Mesenchymal stem cell (in vitro differentiated cells and primary cell): ENCODE results near the gene CDK15. TPM values are rescaled to one million over a fixed set of nuclear protein-coding genes. Genes with fewer than 3 reads are reported as not detected.
A peak's percentile ranks its signal among the peaks of the same experiment; 100 is the strongest.

Source experiments
- DNase-seq: peaks from one replicate; pipeline ENCODE4 v3.0.0-alpha.2; 2013
- H2AFZ ChIP-seq: one replicate; pipeline ENCODE4 v1.6.1; 2013; ENCODE audit warnings: low read depth, mild to moderate bottlenecking, control low read depth, inconsistent platforms, low read length, moderate library complexity
- H2AK5ac ChIP-seq: 2 replicates; pipeline ENCODE4 v1.6.1; 2013; ENCODE audit warnings: low read length, moderate library complexity, mild to moderate bottlenecking, inconsistent platforms; ENCODE audit not compliant: severe bottlenecking
- H2BK120ac ChIP-seq: one replicate; pipeline ENCODE4 v1.6.1; 2013; ENCODE audit warnings: low read depth, mild to moderate bottlenecking, inconsistent platforms, low read length, moderate library complexity
- H2BK12ac ChIP-seq, 2 experiments: one replicate each; pipeline ENCODE4 v1.6.1; 2013; ENCODE audit warnings: inconsistent platforms in 2 of 2, low read length in 2 of 2, mild to moderate bottlenecking in 2 of 2, moderate library complexity in 2 of 2, control low read depth in 1 of 2
- H2BK15ac ChIP-seq: one replicate; pipeline ENCODE4 v1.6.1; 2013; ENCODE audit warnings: mild to moderate bottlenecking, low read depth, inconsistent platforms; ENCODE audit not compliant: poor library complexity, severe bottlenecking
- H2BK5ac ChIP-seq: 2 replicates; pipeline ENCODE4 v1.6.1; 2013; ENCODE audit warnings: low read depth, mild to moderate bottlenecking, low read length, control low read depth, inconsistent platforms; ENCODE audit not compliant: poor library complexity, severe bottlenecking
- H3K14ac ChIP-seq, 2 experiments: one replicate each; pipeline ENCODE4 v1.6.1; 2013; ENCODE audit warnings: inconsistent platforms in 2 of 2, low read length in 2 of 2, control low read depth in 1 of 2, mild to moderate bottlenecking in 1 of 2, moderate library complexity in 1 of 2
- H3K18ac ChIP-seq, 2 experiments: one replicate each; pipeline ENCODE4 v1.6.1; 2013; ENCODE audit warnings: inconsistent platforms in 2 of 2, low read length in 2 of 2, control low read depth in 1 of 2, low read depth in 1 of 2, mild to moderate bottlenecking in 1 of 2
- H3K23ac ChIP-seq, 2 experiments: one replicate each; pipeline ENCODE4 v1.6.1; 2013; ENCODE audit warnings: inconsistent platforms in 2 of 2, low read length in 2 of 2, mild to moderate bottlenecking in 2 of 2, moderate library complexity in 2 of 2, control low read depth in 1 of 2
- H3K27ac ChIP-seq: 2 replicates; pipeline ENCODE4 v1.5.1; 2013; ENCODE audit warnings: mild to moderate bottlenecking, moderate library complexity, low read length, control low read depth, inconsistent platforms; ENCODE audit not compliant: poor library complexity, severe bottlenecking
- H3K27me3 ChIP-seq, 2 experiments: 2 replicates each; pipeline versions ENCODE4 v1.6.1 to v1.7.0; 2013; ENCODE audit warnings: low read length in 2 of 2, mild to moderate bottlenecking in 2 of 2, moderate library complexity in 2 of 2, control low read depth in 1 of 2, inconsistent platforms in 1 of 2; ENCODE audit not compliant: control insufficient read depth in 1 of 2, insufficient read depth in 1 of 2
- H3K36me3 ChIP-seq, 2 experiments: 2 replicates each; pipeline versions ENCODE4 v1.6.1 to v1.7.0; 2013; ENCODE audit warnings: low read length in 2 of 2, control low read depth in 1 of 2, inconsistent platforms in 1 of 2, low read depth in 1 of 2, mild to moderate bottlenecking in 1 of 2; ENCODE audit not compliant: insufficient read depth in 2 of 2, control insufficient read depth in 1 of 2
- H3K4ac ChIP-seq, 2 experiments: one replicate each; pipeline ENCODE4 v1.6.1; 2013; ENCODE audit warnings: inconsistent platforms in 2 of 2, low read length in 2 of 2, mild to moderate bottlenecking in 2 of 2, moderate library complexity in 2 of 2, control low read depth in 1 of 2, low read depth in 1 of 2
- H3K4me1 ChIP-seq: 2 replicates; pipeline ENCODE4 v1.6.1; 2013; ENCODE audit warnings: low read depth, low read length, control low read depth; ENCODE audit not compliant: control insufficient read depth, insufficient read depth
- H3K4me2 ChIP-seq: 2 replicates; pipeline ENCODE4 v1.6.1; 2013; ENCODE audit warnings: low read length, mild to moderate bottlenecking, inconsistent platforms; ENCODE audit not compliant: poor library complexity, severe bottlenecking
- H3K4me3 ChIP-seq, 2 experiments: 2 replicates each; pipeline versions ENCODE4 v1.5.1 to v1.7.0; 2013; ENCODE audit warnings: low read length in 2 of 2, mild to moderate bottlenecking in 2 of 2, control low read depth in 1 of 2, low read depth in 1 of 2; ENCODE audit not compliant: insufficient read depth in 1 of 2
- H3K79me1 ChIP-seq: replicated peaks from 2 replicates; pipeline ENCODE4 v1.6.1; 2013; ENCODE audit warnings: mild to moderate bottlenecking, control low read depth, low read length, inconsistent platforms; ENCODE audit not compliant: poor library complexity, severe bottlenecking
- H3K9ac ChIP-seq: 2 replicates; pipeline ENCODE4 v1.7.0; 2013; ENCODE audit warnings: mild to moderate bottlenecking, low read length, moderate library complexity
- H3K9me3 ChIP-seq: 2 replicates; pipeline ENCODE4 v1.7.0; 2013; ENCODE audit warnings: mild to moderate bottlenecking, low read length; ENCODE audit not compliant: control insufficient read depth
- H4K8ac ChIP-seq: one replicate; pipeline ENCODE4 v1.6.1; 2013; ENCODE audit warnings: inconsistent platforms, mild to moderate bottlenecking, low read length, moderate library complexity
- H4K91ac ChIP-seq: one replicate; pipeline ENCODE4 v1.6.1; 2013; ENCODE audit warnings: mild to moderate bottlenecking, low read length, inconsistent platforms
- WGBS: methylation state at CpG from one replicate; pipeline ENCODE4 v1.1.7; 2013; ENCODE audit warnings: mixed read lengths; 5-methylcytosine and 5-hydroxymethylcytosine counted together
- polyA plus RNA-seq, 2 experiments: library from polyadenylated mRNA; stranded (reverse); fragments of 200-250 nt; gene quantifications; one replicate each; pipeline ENCODE4 v1.2.3, GENCODE V29; 2013

The CDK15 gene
- polyA plus RNA-seq (2013, experiment 1 of 2) = 6.9 TPM
- polyA plus RNA-seq (2013, experiment 2 of 2) = 6.9 TPM

DNA sequence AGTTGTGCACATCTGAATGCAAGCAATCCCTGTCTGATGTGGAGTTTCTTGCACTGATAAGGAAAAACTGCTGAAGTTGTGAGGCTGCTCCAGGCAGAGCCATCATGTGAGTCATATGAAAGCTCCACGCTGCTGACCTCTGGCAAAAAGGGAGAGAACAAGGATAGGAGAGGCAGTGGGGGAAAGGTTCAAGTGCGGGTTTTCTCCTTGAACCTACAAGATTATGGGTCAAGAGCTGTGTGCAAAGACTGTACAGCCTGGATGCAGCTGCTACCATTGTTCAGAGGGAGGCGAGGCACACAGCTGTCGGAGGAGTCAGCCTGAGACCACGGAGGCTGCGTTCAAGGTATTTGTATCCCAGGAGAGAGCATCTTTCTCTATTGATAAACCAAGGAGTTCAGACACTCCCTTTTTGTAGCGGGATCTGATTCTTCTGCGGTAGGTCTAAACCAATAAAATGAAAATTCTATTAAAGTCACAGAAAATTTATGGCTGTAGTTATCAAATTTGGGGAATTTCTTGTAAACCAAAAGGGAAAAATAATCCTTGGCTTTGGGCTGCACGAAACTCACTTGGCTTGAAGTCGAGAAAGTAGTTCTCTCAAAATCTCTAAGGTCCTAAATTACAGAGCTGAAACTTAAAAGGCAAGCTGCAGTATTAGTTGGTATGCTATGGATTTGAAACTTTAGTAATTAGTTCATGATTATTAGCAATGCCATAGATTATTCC is at the start of gene CDK15:
CDK15 (plus strand) TSS at position 96 of the 729 bp plus-strand sequence; CDS start at position 224, 128 bp downstream.
- H4K91ac ChIP-seq = no peak within 1 kb of the TSS
- H3K4ac ChIP-seq = no peak within 1 kb of the TSS
- H4K8ac ChIP-seq = no peak within 1 kb of the TSS
- peak; percentile 80 for DNase-seq
- H2BK5ac ChIP-seq = no peak within 1 kb of the TSS
- H3K9ac ChIP-seq = peak within 1 kb of the TSS; percentile 80
- H3K14ac ChIP-seq = peak within 1 kb of the TSS in 1 of 2 experiments; percentile 2
- peaks cover 6% of the 10 kb centered on the region for H3K4me1 ChIP-seq
- peak within 1 kb of the TSS; percentile 6 for H2AFZ ChIP-seq
- H2BK120ac ChIP-seq = no peak within 1 kb of the TSS
- no peak within 1 kb of the TSS for H3K23ac ChIP-seq
- H3K18ac ChIP-seq = peak within 1 kb of the TSS; percentile 1 to 71
- no peaks in the 10 kb centered on the region for H3K27me3 ChIP-seq
- peak within 1 kb of the TSS in 1 of 2 experiments; percentile 68 for H3K4me3 ChIP-seq
- peak within 1 kb of the TSS; percentile 1 for H3K4me2 ChIP-seq
- H3K9me3 ChIP-seq = no peaks in the 10 kb centered on the region
- 24% methylated on average over 8 of the region's 10 CpGs for WGBS
- no peaks in the 10 kb centered on the region for H3K79me1 ChIP-seq
- no peak within 1 kb of the TSS for H2AK5ac ChIP-seq
- peak within 1 kb of the TSS; percentile 98 for H3K27ac ChIP-seq
- peak within 1 kb of the TSS; percentile 21 for H2BK15ac ChIP-seq
- peak within 1 kb of the TSS in 1 of 2 experiments; percentile 37 for H2BK12ac ChIP-seq
- H3K36me3 ChIP-seq = no peaks in the 10 kb centered on the region

DNA sequence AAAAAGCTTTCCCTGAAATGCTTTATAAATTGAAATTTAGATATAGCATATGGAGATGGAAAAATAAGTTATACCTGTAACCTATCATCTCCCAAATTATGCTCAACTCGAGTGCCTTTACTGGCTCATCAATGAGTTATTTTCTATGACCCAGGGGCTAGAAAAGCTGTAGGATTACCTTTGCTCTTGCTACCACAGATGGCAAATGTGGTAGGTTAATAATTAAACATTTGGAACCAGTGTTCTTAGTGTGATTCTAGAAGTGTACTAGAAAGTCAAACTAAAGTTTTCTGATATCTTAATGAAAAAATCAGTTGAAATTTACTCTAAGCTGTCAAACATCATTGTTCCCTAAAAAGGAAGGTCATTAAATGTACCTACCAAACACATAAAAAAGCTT is 48.1 kb upstream of the CDK15 start:
- Histone ChIP-seq H2BK12ac (no peak overlapping the region), H3K18ac (no peak overlapping the region)
- no peak for DNase-seq

DNA sequence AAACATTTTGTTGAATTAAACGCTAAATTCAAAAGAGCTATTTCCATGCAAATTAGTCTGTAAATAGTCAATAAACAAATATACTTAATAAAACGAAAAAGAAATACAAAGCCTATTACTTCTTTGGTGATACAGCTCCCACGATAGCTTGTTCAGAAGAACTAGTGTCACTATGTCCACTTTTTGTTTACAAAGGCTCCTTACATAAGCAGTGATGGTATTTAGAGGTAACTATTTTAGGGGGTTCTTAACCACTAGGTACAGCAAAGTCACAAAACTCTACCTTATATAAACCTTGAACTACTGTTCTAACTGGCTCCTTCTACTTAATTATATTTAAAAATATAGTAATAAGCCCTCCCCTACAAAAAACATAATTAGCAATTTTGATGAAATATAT is 47.5 kb upstream of the CDK15 start:
- peaks cover 22 to 81% of the 10 kb centered on the region in 2 experiments for H3K36me3 ChIP-seq
- no peak overlapping the region for H3K4me2 ChIP-seq
- peaks cover 21% of the 10 kb centered on the region for H3K79me1 ChIP-seq
- no peak overlapping the region for H3K27ac ChIP-seq
- no peak overlapping the region for H4K91ac ChIP-seq
- no peak overlapping the region for H4K8ac ChIP-seq
- H3K9me3 ChIP-seq = no peaks in the 10 kb centered on the region
- H3K4ac ChIP-seq = no peak overlapping the region
- no peak overlapping the region for H2AK5ac ChIP-seq
- no peak overlapping the region for H2BK15ac ChIP-seq
- peaks cover 2% of the 10 kb centered on the region for H3K4me1 ChIP-seq
- H2BK120ac ChIP-seq = no peak overlapping the region
- H2BK12ac ChIP-seq = no peak overlapping the region
- 100% methylated on average over 1 of the region's 3 CpGs for WGBS
- no peak overlapping the region for H3K9ac ChIP-seq
- no peak overlapping the region for H3K4me3 ChIP-seq
- H2AFZ ChIP-seq = no peak overlapping the region
- no peak overlapping the region for H3K23ac ChIP-seq
- no peak overlapping the region for H3K18ac ChIP-seq
- no peak for DNase-seq
- H3K27me3 ChIP-seq = no peaks in the 10 kb centered on the region
- no peak overlapping the region for H3K14ac ChIP-seq
- H2BK5ac ChIP-seq = no peak overlapping the region

More for the DNA sequence above, 48.1 kb upstream of the CDK15 start:
- no CpG with 5 or more reads among the region's 1 CpG for WGBS
- no peak overlapping the region for H2BK15ac ChIP-seq
- no peak overlapping the region for H3K9ac ChIP-seq
- H3K9me3 ChIP-seq = no peaks in the 10 kb centered on the region
- no peak overlapping the region for H3K4me3 ChIP-seq
- no peak overlapping the region for H2BK5ac ChIP-seq
- no peak overlapping the region for H3K4ac ChIP-seq
- no peak overlapping the region for H4K8ac ChIP-seq
- no peak overlapping the region for H2AFZ ChIP-seq
- H4K91ac ChIP-seq = no peak overlapping the region
- H3K4me1 ChIP-seq = peaks cover 2% of the 10 kb centered on the region
- no peaks in the 10 kb centered on the region for H3K27me3 ChIP-seq
- no peak overlapping the region for H3K23ac ChIP-seq
- no peak overlapping the region for H2AK5ac ChIP-seq
- no peak overlapping the region for H3K27ac ChIP-seq
- H3K14ac ChIP-seq = no peak overlapping the region
- H3K36me3 ChIP-seq = peaks cover 21 to 82% of the 10 kb centered on the region in 2 experiments
- peaks cover 20% of the 10 kb centered on the region for H3K79me1 ChIP-seq
- no peak overlapping the region for H3K4me2 ChIP-seq
- no peak overlapping the region for H2BK120ac ChIP-seq

DNA sequence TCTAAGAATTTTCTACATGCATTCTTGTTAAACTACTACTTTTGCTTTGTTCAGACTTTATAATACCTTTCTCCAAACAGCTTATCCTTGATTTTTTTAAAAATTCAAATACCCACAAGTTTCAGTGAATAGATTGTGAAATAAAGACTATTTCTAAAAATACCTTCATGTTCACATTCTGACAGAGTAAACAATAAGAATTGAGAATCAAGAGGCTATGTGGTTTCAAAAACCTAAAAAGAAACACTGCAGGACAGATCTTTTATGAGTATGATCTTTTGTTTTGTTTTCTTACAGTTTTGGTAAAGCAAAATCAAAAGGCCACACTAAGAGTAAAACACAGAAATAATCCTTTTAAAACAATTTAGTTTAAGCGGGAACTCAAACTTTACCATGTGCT is 46.8 kb upstream of the CDK15 start:
- Histone ChIP-seq H2BK12ac (no peak overlapping the region), H3K79me1 (peaks cover 19% of the 10 kb centered on the region), H3K4me1 (peaks cover 2% of the 10 kb centered on the region), H2BK120ac (no peak overlapping the region), H3K18ac (no peak overlapping the region), H3K9ac (no peak overlapping the region), H3K14ac (no peak overlapping the region), H3K36me3 (peaks cover 18 to 79% of the 10 kb centered on the region in 2 experiments), H4K91ac (no peak overlapping the region), H3K4ac (no peak overlapping the region), H2AFZ (no peak overlapping the region), H3K4me2 (no peak overlapping the region), H3K27ac (no peak overlapping the region), H3K4me3 (no peak overlapping the region), H2AK5ac (no peak overlapping the region), H3K27me3 (no peaks in the 10 kb centered on the region), H2BK5ac (no peak overlapping the region), H2BK15ac (no peak overlapping the region), H3K23ac (no peak overlapping the region), H3K9me3 (no peaks in the 10 kb centered on the region), H4K8ac (no peak overlapping the region)
- DNase-seq = no peak
- 100% methylated on average over 1 of the region's 1 CpG for WGBS
